DMS 273 (cell line): Measurements from ENCODE around the gene LRIG1.

Source experiments
- DNase-seq: peaks from one replicate; lab custom pipeline; 2025; ENCODE audit not compliant: unreplicated experiment; lab: John Stamatoyannopoulos, UW

Gene LRIG1

DNA sequence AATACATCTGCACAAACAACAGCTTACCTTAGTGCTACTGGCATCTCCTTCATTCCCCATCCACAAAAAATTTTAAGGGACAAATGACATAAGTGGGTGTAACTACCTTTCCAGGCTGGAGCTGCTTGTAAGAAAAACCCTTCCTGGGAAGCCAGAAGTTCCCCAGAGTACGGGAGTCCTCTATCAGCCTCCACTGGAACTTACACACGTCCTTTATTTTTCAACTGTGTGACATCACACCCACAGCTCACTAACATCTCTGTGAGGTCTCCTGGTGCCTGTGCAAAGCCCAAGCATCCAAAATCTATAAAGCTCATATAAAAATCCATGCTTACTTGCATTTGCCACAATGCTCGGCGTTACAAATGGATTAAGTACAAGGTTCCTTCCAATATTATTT lies 27.6 kb downstream of the LRIG1 start:
- DNase-seq, result peak; percentile 20

DNA sequence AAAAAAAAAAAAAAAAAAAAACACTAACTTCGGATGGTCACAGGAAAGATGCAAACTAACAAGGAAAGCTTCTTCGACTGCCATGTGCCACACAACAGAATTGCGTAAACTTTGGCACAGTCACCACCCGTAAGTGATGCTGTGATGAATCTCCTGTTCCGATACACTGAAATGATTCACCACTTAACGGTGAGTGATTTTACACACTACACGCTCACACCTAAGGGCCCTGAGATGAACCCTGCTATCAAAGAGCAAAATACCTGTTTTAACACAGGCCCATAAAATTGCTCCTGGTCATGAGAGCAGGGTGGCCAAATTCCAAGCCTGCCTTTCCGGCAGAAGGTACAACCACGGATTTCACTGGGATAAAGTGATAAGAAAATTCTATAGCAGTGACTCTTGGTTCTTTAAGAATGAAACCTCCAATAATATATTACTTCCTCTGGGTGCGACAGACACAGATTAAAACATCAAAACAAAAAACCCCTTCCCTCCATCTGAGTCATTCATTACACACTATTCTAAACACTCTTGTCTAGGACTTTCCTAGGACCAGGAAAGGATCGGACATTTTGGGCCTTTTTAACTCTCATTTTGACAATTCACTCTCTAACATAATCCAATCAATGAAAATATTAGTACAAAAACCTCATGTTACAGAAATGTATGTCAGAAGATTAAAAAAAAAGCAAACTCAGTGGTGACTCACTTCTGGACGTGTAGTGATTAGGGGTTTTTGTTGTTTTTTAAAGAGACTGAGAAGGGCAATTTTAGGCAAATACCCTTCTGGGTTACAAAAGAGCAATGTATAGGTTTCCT lies 28.3 kb downstream of the LRIG1 start:
- DNase-seq, result no peak

DNA sequence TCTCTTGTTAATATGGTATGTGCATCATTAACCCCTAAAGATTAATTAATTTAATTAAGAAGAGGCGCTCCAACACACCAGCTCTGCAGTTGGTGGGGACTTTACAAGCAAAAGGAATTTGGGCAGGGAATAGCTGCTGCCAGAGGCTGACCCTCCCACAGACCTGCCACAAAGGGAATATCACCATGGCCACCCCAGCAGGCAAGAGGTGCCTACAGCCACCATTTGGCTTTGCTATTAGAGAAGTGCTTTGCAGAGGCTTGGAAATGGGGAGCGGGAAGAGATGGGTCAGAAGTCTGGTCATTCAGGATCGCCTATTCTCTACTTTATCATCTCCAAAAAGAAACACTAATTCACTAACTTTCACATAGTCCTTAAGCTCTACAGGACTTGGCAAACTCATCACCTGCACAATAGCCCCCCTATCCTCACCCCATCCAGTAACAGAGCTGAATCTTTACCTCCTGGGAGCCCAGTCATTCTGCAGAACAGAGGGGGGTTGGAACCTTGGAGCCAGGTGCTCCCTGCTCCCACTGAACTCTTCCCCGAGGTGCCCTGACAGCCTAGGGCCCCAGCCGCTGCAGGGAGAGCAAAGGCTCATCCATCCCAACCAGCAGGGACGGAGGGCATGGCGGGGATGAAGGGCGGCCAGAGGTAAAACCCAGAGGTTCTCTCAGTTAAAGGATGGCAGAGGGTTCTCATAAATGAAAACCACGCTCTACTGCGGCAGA lies 29.7 kb downstream of the LRIG1 start:
- no peak for DNase-seq

DNA sequence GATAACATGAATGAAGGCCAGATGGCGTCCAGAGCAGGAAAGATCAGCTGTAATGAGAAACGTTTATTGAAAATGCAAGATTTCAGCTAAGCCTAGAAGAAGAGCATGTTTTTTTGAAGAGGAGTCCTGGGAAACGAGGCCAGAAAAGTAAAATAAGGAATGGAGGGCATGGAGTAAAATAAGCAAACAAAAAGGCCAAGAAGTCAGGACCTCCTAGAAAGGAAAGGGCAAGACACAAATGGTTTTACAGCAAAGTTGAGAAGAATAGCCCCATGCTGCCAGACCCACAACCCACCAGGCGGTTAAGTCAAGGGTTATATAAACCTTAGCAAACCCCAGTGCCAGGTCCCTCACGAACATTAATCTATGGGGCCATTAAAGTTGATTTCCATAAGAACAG lies 30.5 kb downstream of the LRIG1 start:
- DNase-seq, result no peak

DNA sequence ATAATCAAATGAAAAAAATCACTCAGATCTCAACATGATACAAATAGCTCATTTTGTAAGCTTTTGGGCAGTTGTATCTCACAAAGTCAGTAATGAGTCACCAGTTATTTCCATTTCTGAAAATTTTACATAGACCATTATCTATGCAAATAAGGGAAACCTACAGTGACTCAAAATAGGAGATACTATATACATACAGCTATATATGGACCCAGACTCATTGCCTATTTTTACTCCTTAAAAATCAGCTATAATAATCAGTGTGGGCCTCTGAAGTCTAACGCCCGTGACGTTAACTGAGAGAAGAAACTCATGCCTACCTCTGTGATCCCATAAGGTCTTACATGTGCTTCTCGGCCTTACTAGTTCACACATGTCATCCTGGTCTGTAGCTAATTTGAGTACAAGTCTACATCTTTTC lies 31.6 kb downstream of the LRIG1 start:
- no peak for DNase-seq

DNA sequence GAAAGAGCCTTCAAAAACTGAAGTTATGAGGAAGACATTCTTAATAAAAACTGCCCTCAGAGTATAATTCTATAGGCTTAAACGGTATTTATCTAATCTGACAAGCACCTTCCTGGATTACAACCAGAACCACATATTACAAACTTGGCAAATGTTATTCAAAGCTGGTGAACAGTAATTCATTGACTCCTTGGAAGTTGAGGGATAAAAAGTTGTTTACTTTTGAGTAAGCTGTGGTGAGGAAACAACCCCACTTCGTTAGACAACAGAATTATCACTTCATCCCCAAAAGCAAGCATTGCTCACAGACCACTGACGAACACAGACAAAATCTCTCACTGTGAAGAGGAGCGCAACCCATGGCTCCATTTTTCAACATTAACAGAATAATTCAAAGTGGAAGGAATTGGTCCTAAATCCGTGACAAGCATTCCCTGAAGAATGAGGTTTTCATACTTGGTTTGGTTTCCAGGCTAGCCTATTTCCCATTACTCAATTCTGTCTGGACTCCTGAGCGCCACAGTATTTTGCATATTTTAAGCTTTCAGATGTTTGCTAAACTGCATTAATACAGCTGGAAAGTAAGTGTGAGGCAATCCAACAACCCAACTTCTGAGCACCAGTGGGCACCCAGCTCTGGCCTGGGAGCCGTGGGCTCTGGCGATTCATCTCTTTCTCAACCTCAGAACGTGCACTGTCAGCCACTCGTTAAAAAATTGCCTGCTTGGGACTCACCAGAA lies 32.7 kb downstream of the LRIG1 start:
- DNase-seq, result no peak

DNA sequence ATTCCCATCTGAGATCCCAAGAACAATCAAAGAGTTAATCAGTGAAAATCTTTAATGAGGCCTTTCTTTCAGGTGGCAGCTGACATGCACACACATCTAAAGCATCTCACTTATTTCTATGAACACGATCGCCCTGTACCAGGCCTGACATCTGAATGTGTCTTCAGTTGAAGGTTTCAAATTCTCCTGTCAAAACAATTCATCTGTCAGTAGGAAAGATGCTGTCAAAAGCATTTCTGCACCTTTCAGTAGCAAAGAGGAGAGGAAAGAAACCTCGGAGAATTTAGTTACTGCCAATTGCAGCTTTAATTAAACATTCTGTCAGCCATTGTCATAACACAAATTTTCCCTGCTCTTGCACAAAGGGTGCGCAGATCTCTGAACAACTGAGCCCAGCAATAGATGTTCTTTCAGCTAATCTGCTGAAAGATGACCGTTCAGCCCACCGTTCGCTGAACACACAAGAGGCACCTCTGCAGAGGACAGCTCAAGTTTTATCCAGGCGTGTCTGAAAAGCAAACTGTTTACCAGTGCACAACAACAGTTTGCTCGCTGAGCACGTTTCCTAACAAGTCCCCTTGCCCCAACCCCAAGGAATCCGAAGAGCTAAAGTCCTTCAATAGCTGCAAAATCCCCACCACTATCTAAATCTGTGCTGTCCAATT lies 34.1 kb downstream of the LRIG1 start:
- DNase-seq, result no peak

DNA sequence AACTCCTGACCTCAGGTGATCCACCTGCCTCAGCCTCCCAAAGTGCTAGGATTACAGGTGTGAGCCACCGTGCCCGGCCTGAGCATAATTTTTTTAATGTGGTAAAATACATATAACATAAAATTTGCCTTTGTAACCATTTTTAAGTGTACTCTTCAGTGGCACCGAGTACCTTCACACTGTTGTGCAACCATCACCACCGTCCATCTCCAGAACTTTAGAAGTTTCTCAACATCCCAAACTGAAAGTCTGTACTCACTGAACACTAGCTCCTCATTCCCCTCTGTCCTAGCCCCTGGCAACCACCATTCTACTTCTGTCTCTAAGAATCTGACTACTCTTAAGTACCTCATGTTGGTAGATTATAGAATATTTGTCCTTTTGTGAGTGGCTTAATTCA lies 35.2 kb downstream of the LRIG1 start:
- DNase-seq, result no peak

DNA sequence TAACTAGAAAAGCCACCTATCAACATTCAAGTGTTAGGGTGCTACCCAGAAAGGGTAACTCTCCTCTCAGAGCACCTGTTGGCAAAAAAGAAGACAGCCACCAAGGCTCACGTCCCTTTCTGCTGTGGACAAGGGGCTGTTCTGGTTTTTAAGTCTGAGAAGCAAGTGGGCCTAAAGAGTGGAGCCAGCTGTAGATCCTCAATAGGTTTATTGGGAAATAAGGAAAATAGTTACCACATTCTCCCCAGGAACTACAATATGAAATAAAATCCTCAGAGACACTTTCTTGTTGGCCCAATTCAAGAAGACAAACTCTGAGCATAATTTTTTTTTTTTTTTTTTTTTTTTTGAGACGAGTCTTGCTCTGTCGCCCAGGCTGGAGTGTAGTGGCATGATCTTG lies 35.8 kb downstream of the LRIG1 start:
- no peak for DNase-seq

DNA sequence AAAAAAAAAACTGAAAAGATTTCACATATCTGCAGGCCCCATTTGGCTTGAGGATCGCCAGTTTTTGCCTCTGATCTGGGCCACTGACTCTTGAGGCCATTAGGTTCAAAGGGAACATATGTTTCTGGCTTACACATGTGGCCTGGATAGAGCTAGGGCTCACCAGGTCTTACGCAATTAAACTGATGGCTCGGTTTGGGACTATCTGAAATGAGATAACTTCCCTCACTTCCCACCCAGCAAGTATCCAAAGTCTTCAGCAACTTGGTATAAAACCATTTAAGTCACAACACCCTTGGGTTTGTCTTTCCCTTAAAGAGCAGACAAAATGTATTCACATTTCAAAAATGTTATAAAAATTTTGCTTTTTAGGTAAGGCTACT lies 36.3 kb downstream of the LRIG1 start:
- DNase-seq, result peak; percentile 45

DNA sequence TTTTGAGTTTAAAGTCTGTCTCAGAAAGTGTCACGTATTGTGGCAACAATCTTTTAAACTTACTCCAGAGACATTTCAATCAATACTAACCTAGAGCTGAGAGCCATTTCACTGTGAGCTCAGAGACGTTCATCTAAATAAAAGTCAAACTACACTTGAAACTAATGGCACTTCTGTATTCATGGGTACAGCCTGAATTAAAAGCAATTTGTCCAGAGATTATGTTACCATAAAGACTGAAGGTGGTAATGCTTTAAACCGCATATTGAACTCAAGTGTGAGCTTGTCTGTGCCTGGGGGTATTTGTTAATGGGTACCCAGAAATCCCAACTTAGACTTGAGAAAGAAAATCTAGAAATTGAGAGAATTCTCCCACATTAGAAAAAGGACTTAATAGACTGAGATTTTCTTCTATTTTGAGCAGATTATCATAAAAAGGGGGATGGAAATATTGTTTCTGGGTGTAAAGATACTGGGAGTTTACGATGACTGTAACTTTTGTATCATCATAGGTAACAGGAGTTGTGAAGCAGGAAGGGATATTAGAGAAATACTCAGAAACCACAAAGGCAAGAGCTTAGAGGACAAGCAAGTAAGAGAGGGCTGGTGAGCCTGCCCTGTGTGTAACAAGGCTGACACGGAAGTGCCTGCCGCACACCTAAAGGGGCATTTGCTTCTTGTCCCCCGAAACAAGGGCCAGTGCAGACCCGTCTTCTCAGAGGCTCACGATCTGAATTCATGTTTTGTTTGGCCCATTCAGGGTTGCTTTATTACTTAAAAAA lies 36.9 kb downstream of the LRIG1 start:
- DNase-seq, result no peak

DNA sequence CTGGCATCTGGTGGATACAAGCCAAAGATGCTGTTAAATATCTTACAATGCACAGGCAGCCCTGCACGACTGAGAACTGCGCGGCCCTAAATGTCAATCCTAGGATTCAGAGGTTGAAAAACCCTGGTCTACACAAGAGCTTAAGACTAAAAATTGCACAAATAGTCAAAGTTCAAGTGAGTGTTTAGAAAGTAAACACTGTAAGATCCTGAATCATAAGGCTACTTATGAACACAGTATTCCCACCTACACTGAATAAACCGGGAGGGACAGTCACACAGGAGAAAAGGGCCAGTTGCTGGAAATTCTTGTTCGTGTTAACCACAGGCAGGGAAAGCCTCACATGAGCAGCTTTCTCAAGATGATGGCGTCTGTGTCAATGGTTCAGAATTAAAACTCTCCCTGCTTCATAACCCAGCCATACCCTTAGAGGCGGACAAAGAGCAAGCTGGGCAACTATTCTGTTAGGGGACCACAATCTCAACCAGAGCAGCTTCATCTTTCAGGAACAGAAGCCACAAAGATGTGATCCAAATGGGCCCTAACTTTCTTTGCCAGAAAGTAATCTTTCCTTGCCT lies 37.7 kb downstream of the LRIG1 start:
- no peak for DNase-seq

DNA sequence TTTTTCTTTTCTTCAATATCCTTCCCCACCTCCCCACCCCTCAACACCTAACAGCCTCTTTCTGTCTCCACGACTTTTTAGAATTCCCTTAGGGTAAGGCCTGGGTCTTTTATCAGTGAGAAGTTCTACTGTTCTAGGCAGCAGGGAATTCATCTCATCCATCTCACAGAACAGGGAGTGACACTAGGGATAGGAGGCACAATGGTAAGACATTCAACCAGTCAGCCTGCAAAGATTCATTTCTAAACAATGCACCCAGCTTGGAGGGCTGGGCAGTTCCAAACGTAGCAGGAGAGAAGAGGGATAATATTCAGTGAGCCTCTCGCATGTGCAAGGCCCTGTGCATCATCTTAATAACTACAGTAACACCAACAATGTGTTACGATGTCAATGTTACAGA lies 43.6 kb downstream of the LRIG1 start:
- no peak for DNase-seq

DNA sequence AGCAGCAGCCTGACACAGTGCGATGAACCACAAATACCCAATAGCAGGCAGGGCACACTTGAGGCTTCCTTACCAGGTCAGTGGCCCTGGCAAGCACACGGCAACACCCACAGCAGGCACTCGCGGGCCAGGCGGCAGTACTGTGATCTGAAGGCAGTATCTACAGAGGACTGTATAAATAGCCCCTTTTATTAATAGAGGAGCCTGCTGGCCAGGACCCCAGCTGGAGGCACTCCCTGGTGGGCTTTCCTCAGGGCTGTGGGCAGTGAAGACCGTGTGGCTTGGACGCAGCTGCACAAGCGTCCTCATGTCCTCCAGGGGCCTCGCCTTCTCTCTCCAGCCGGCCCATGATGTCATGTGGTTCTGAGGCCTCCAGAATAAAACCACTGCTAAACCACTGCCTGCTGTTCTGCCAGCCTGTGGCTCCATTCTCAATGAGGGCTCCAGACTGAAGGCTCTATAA lies 44.1 kb downstream of the LRIG1 start:
- DNase-seq, result no peak

DNA sequence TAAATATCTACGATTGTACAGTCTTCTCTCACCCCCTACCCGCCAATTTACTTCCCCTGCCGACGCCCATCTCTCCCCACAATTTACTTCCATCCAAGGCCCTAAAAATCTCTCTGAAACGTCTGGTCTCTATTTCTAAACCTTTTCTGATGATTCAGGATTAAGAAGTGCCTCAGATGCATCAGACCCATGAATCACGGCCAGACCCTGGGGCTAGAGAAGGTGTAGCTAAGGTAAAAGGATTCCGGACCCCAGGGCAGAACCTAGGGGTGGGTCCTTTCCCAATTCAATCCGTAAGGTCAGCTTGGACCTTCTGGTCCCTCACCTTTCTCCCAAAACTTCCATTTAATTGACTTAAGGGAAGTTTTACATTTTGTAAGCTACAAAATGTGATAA lies 46.4 kb downstream of the LRIG1 start:
- DNase-seq, result no peak

DNA sequence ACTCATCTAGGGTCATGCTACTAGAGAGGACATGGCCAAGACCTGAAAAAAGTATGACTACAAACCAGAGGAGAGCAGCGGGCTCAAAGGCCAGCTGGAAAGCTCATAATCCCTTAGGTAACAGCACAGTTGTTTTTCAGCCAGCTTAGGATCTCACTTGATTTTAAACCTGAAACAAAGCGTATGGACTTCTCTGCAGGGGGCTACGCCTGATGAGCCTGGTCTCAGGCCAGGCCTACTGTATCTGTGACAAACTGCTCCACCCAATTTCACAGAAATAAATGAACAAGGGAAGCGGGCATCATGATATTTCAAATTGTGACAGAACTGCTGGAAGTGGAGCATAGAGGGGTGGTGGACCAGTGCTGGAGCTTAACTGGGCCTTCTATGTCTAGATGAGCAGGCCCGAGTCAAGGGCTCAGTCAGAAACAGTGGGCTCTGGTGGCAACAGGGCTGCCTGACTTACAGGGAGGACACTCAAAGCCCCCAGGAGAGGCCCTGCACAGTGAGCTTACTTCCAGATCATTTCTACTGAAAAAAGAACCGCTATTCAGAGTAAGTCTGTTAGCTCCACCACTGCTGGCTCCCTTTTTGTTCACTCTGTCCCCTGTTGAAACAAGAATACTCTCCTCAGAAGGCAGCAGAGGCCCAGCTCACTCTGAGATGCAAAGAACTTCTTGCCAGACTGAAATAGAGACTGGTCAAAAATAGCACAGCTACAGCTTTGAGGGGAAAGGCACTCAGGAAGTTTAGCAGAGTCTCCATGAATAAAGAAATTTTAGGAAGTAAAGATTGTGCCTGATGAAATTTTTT lies 47.0 kb downstream of the LRIG1 start:
- DNase-seq, result no peak

DNA sequence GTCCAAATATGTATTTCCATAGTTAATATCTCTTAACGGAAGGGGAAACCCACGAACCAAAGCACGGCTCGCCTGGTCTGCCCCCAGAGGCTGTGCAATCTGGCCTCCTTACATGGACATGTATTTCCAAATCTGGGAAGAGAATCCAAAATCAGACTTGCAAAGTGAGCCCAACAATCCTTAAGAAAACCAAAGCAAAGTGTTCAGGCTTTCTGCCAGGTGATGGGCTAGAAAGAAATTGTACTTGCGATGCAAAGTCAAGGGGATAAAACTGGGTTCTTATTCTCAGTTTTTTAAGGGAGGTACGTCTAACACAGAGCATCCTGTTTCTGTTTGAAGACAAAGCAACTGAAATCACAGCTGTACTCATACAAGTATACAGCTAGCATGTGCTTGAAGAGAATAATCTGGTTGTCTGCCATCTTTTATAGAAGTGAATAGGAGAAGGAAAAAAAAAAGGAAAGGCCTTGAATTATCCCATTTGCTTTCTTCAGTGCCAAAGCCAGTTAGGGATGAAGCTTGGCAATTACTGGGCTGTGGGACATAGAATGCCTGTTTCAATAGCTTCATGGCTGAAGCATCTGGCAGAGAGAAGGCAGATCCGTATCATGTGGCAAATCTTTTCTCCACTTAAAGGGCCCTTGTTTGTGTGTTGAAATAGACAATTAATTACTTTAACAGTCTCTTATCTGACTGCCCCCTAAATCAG lies 48.4 kb downstream of the LRIG1 start:
- peak; percentile 52 for DNase-seq

DNA sequence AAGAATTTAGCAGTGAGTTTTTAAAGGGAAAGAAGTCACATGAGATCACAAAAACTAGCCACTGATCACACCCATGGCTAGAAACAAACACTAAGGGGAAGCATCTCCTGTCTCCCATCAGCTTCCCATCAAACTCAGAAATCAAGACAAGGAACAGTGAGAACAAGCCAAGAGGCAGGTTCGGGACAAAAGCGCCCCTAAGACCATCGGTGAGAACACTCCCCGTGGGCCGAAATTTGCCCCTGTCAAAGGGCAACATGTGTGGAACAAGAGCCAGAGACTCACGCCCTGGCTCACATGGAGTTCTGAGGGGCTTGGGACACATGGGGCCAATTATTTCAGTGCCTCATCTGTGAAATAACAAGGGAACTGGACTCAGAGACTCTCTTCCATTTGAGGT lies 49.1 kb downstream of the LRIG1 start:
- no peak for DNase-seq
